Natural killer cell treated with Interleukin-12 subunit alpha and Interleukin-12 subunit beta and Interleukin-15 and Interleukin-18, amount 100 ng/mL, for 72 hours (primary cell): Measurements from ENCODE around the gene SDC1. TPM values are rescaled to one million over a fixed set of nuclear protein-coding genes. Genes with fewer than 3 reads are reported as not detected.

Experiments
- ATAC-seq, 2 donors: fragments of 150-1000 bp; cut with Tn5 transposase in 1 of 2; sonication (Bioruptor Pico), chemical (Tn5 transposase) in 1 of 2; 2 replicates each; pipeline ENCODE4 v1.10.0; 2021
- DNase-seq: peaks from one replicate; pipeline ENCODE4 v3.0.0; 2022; ENCODE audit warnings: low spot score
- H3K27ac Mint-ChIP-seq, 2 donors: 1 replicate in 1 of 2; 2 replicates in 1 of 2; pipeline ENCODE4 v1.8.0; 2022; ENCODE audit warnings: mixed read lengths in 2 of 2, mild to moderate bottlenecking in 1 of 2, moderate library complexity in 1 of 2
- H3K27me3 Mint-ChIP-seq, 2 donors: 1 replicate in 1 of 2; 2 replicates in 1 of 2; pipeline ENCODE4 v1.8.0; 2022; ENCODE audit warnings: mixed read lengths in 2 of 2
- H3K36me3 Mint-ChIP-seq: one replicate; pipeline ENCODE4 v1.8.0; 2022; ENCODE audit warnings: mixed read lengths
- H3K4me1 Mint-ChIP-seq, 2 donors: 1 replicate in 1 of 2; 2 replicates in 1 of 2; pipeline ENCODE4 v1.8.0; 2022; ENCODE audit warnings: low read depth in 2 of 2, mixed read lengths in 2 of 2, mild to moderate bottlenecking in 1 of 2
- H3K4me3 Mint-ChIP-seq: one replicate; pipeline ENCODE4 v1.8.0; 2022; ENCODE audit warnings: mixed read lengths
- H3K9me3 Mint-ChIP-seq: 2 replicates; pipeline ENCODE4 v1.8.0; 2022; ENCODE audit warnings: mixed read lengths
- total RNA-seq, 2 donors: library from RNA; stranded (reverse); gene quantifications; one replicate each; pipeline ENCODE4 v1.2.3, GENCODE V29; 2022

The SDC1 gene
- total RNA-seq, 2 donors from 2014 or later, result not detected

GRCh38 chr2:20165677-20166509 lies 59.0 kb downstream of the SDC1 start:
- H3K4me3 Mint-ChIP-seq, result no peak overlapping the region
- H3K36me3 Mint-ChIP-seq, result no peaks in the 10 kb centered on the region
- H3K4me1 Mint-ChIP-seq, result no peaks in the 10 kb centered on the region
- no peak for ATAC-seq
- DNase-seq, result no peak
- no peaks in the 10 kb centered on the region for H3K9me3 Mint-ChIP-seq
- peaks cover 4 to 8% of the 10 kb centered on the region in 2 donors for H3K27me3 Mint-ChIP-seq
- H3K27ac Mint-ChIP-seq, result no peak overlapping the region

GRCh38 chr2:20164734-20165478 lies 60.0 kb downstream of the SDC1 start:
- Mint-ChIP-seq H3K27ac (no peak overlapping the region), H3K27me3 (peaks cover 5 to 13% of the 10 kb centered on the region in 2 donors), H3K4me3 (no peak overlapping the region), H3K36me3 (no peaks in the 10 kb centered on the region), H3K4me1 (no peaks in the 10 kb centered on the region), H3K9me3 (no peaks in the 10 kb centered on the region)
- DNase-seq, result no peak
- peak in 1 of 2 donors; percentile 31 for ATAC-seq

- no peak for ATAC-seq
- DNase-seq, result no peak
- H3K27ac Mint-ChIP-seq, result no peak overlapping the region
These were observed 60.7 kb downstream of the SDC1 start for GRCh38 chr2:20164061-20164733.

GRCh38 chr2:20159411-20160070 lies 65.4 kb downstream of the SDC1 start:
- Mint-ChIP-seq H3K36me3 (no peaks in the 10 kb centered on the region), H3K4me3 (no peak overlapping the region), H3K27me3 (peaks cover 22 to 30% of the 10 kb centered on the region in 2 donors), H3K4me1 (no peaks in the 10 kb centered on the region), H3K27ac (no peak overlapping the region), H3K9me3 (no peaks in the 10 kb centered on the region)
- DNase-seq (no peak), ATAC-seq (no peak)

More at GRCh38 chr2:20164061-20164733, 60.7 kb downstream of the SDC1 start:
- Mint-ChIP-seq H3K9me3 (no peaks in the 10 kb centered on the region), H3K27me3 (peaks cover 10 to 20% of the 10 kb centered on the region in 2 donors), H3K36me3 (no peaks in the 10 kb centered on the region), H3K4me1 (no peaks in the 10 kb centered on the region), H3K4me3 (no peak overlapping the region)

- H3K4me3 Mint-ChIP-seq, result no peak overlapping the region
- H3K27me3 Mint-ChIP-seq, result peaks cover 29 to 38% of the 10 kb centered on the region in 2 donors
- H3K36me3 Mint-ChIP-seq, result no peaks in the 10 kb centered on the region
- DNase-seq, result no peak
- ATAC-seq, result no peak
- no peaks in the 10 kb centered on the region for H3K9me3 Mint-ChIP-seq
- H3K4me1 Mint-ChIP-seq, result no peaks in the 10 kb centered on the region
- H3K27ac Mint-ChIP-seq, result no peak overlapping the region
These were observed 67.6 kb downstream of the SDC1 start for GRCh38 chr2:20157193-20157891.

GRCh38 chr2:20156836-20157192 lies 68.1 kb downstream of the SDC1 start:
- Mint-ChIP-seq H3K36me3 (no peaks in the 10 kb centered on the region), H3K27me3 (peaks cover 25 to 33% of the 10 kb centered on the region in 2 donors), H3K9me3 (no peaks in the 10 kb centered on the region), H3K4me3 (no peak overlapping the region), H3K4me1 (no peaks in the 10 kb centered on the region), H3K27ac (no peak overlapping the region)
- DNase-seq, result no peak
- no peak for ATAC-seq

GRCh38 chr2:20156076-20156759 lies 68.7 kb downstream of the SDC1 start:
- Mint-ChIP-seq H3K27ac (no peak overlapping the region), H3K27me3 (peaks cover 25 to 32% of the 10 kb centered on the region in 2 donors), H3K9me3 (no peaks in the 10 kb centered on the region), H3K36me3 (no peaks in the 10 kb centered on the region), H3K4me3 (no peak overlapping the region), H3K4me1 (no peaks in the 10 kb centered on the region)
- ATAC-seq, result no peak
- DNase-seq, result no peak

GRCh38 chr2:20153131-20153851 lies 71.6 kb downstream of the SDC1 start:
- no peaks in the 10 kb centered on the region for H3K9me3 Mint-ChIP-seq
- H3K4me3 Mint-ChIP-seq, result no peak overlapping the region
- ATAC-seq (no peak), DNase-seq (no peak)
- H3K27ac Mint-ChIP-seq, result no peak overlapping the region
- H3K36me3 Mint-ChIP-seq, result no peaks in the 10 kb centered on the region
- no peaks in the 10 kb centered on the region for H3K4me1 Mint-ChIP-seq
- H3K27me3 Mint-ChIP-seq, result peaks cover 27 to 36% of the 10 kb centered on the region in 2 donors

- no peak overlapping the region for H3K27ac Mint-ChIP-seq
These were observed 73.9 kb downstream of the SDC1 start for GRCh38 chr2:20150806-20151571.

More at GRCh38 chr2:20150806-20151571, 73.9 kb downstream of the SDC1 start:
- DNase-seq, result no peak
- Mint-ChIP-seq H3K4me3 (no peak overlapping the region), H3K27me3 (peaks cover 35 to 52% of the 10 kb centered on the region in 2 donors), H3K9me3 (no peaks in the 10 kb centered on the region), H3K36me3 (no peaks in the 10 kb centered on the region), H3K4me1 (no peaks in the 10 kb centered on the region)
- no peak for ATAC-seq
